GM12878 (cell line): ENCODE measurements around the gene MKNK1. TPM values are rescaled to one million over a fixed set of nuclear protein-coding genes. Genes with fewer than 3 reads are reported as not detected.

Experiments used
- ATAC-seq: fragments of 200-7000 bp; cut with Tn5 transposase; 3 replicates; pipeline ENCODE4 v1.9.1; 2020; ENCODE audit warnings: mild to moderate bottlenecking, moderate library complexity
- BruUV-seq: library from RNA; stranded (reverse); fragments of 400-500 nt; replicated peaks from 2 replicates; lab custom pipeline; 2021; lab: Mats Ljungman, UMichigan
- CTCF ChIA-PET: fragments of 300-600 bp; sonication (Branson Sonifier 250); formaldehyde crosslinking; extraction: SDS; loops from one replicate; lab custom pipeline; 2021; ENCODE audit warnings: inconsistent platforms; lab: Yijun Ruan, JAX
- POLR2A ChIA-PET: fragments of 350-600 bp; formaldehyde crosslinking; extraction: SDS; loops from one replicate; lab custom pipeline; 2021; ENCODE audit warnings: inconsistent platforms; lab: Charles Lee
- RAD21 ChIA-PET: fragments of 300-600 bp; sonication (Branson Sonifier 250); formaldehyde crosslinking; loops from one replicate; lab custom pipeline; 2023; ENCODE audit warnings: antibody characterized with exemption; ENCODE audit not compliant: unreplicated experiment; lab: Charles Lee
- SMC1A ChIA-PET: fragments of 300-600 bp; sonication (Branson Sonifier 250); formaldehyde crosslinking; loops from one replicate; lab custom pipeline; 2023; ENCODE audit not compliant: unreplicated experiment, uncharacterized antibody; lab: Charles Lee
- DNase-seq: peaks from one replicate; pipeline ENCODE4 v3.0.0-alpha.2; 2011; ENCODE audit warnings: low read depth, low spot score
- FAIRE-seq: peaks from 3 replicates; lab custom pipeline; 2011; peaks lifted over from hg19 to GRCh38; lab: Jason Lieb, UNC
- H2AFZ ChIP-seq: 2 replicates; pipeline ENCODE4 v1.6.0; 2011; ENCODE audit warnings: low read depth, low read length, control low read depth; ENCODE audit not compliant: control insufficient read depth
- H3K27ac ChIP-seq: 2 replicates; pipeline ENCODE4 v1.5.1; 2011; ENCODE audit warnings: control low read depth; ENCODE audit not compliant: control insufficient read depth, insufficient read depth
- H3K27me3 ChIP-seq, 2 experiments: replicated peaks in 1 of 2; 2 replicates each; pipeline versions ENCODE4 v1.6.0 to v1.6.1; 2011; ENCODE audit warnings: low read length in 1 of 2; ENCODE audit not compliant: control insufficient read depth in 2 of 2, insufficient read depth in 2 of 2
- H3K36me3 ChIP-seq, 2 experiments: 2 replicates each; pipeline ENCODE4 v1.5.1; 2011; ENCODE audit warnings: low read length in 1 of 2; ENCODE audit not compliant: control insufficient read depth in 2 of 2, insufficient read depth in 2 of 2
- H3K4me1 ChIP-seq: 2 replicates; pipeline ENCODE4 v1.6.1; 2011; ENCODE audit warnings: mild to moderate bottlenecking, low read length, moderate library complexity, mixed read lengths; ENCODE audit not compliant: control insufficient read depth, insufficient read depth
- H3K4me2 ChIP-seq: 2 replicates; pipeline ENCODE4 v1.6.0; 2011; ENCODE audit warnings: control low read depth; ENCODE audit not compliant: control insufficient read depth, insufficient read depth
- H3K4me3 ChIP-seq: fragments of 200-600 bp; sonication (generic); 2 replicates; pipeline ENCODE4 v1.5.1; 2016
- H3K79me2 ChIP-seq: 2 replicates; pipeline ENCODE4 v1.6.0; 2011; ENCODE audit warnings: low read length; ENCODE audit not compliant: control insufficient read depth, insufficient read depth
- H3K9ac ChIP-seq: 2 replicates; pipeline ENCODE4 v1.8.0; 2011; ENCODE audit warnings: low read length, control low read depth, mixed read lengths; ENCODE audit not compliant: control insufficient read depth, insufficient read depth
- H3K9me3 ChIP-seq: replicated peaks from 3 replicates; pipeline ENCODE4 v1.5.1; 2011; ENCODE audit warnings: mild to moderate bottlenecking, low read length; ENCODE audit not compliant: control insufficient read depth, insufficient read depth
- H4K20me1 ChIP-seq: 2 replicates; pipeline ENCODE4 v1.6.0; 2011; ENCODE audit not compliant: control insufficient read depth, insufficient read depth
- BACH1 ChIP-seq: fragments of 450-650 bp; IDR thresholded peaks from 2 replicates; pipeline ENCODE4 v1.6.1; 2017; ENCODE audit warnings: mild to moderate bottlenecking, borderline replicate concordance
- CEBPZ ChIP-seq: fragments of 150-350 bp; IDR thresholded peaks from 2 replicates; pipeline ENCODE4 v1.6.1; 2016; ENCODE audit warnings: low read depth, low read length
- CHD1 ChIP-seq: IDR thresholded peaks from 2 replicates; pipeline ENCODE4 v1.6.1; 2012; ENCODE audit warnings: low read depth, low read length, improper control_type of control experiment
- EP300 ChIP-seq, 2 experiments: fragments of 150-350 bp in 1 of 2; IDR thresholded peaks; 2 replicates each; pipeline ENCODE4 v1.6.1; 2011 to 2012; ENCODE audit warnings: low read depth in 2 of 2, low read length in 2 of 2, borderline replicate concordance in 1 of 2, improper control_type of control experiment in 1 of 2, inconsistent platforms in 1 of 2; ENCODE audit not compliant: control insufficient read depth in 1 of 2
- JUND ChIP-seq: IDR thresholded peaks from 2 replicates; pipeline ENCODE4 v1.6.1; 2012; ENCODE audit warnings: low read depth, mild to moderate bottlenecking, low read length, improper control_type of control experiment, moderate library complexity
- KDM1A ChIP-seq: fragments of 200-600 bp; sonication (generic); IDR thresholded peaks from 2 replicates; pipeline ENCODE4 v1.6.1; 2016; ENCODE audit warnings: borderline replicate concordance
- LARP7 ChIP-seq: fragments of 450-650 bp; IDR thresholded peaks from 2 replicates; pipeline ENCODE4 v1.6.1; 2017; ENCODE audit warnings: mild to moderate bottlenecking
- RB1 ChIP-seq: fragments of 450-650 bp; formaldehyde crosslinking; IDR thresholded peaks from 2 replicates; pipeline ENCODE4 v1.6.1; 2017; ENCODE audit warnings: mild to moderate bottlenecking, borderline replicate concordance
- RBBP5 ChIP-seq: fragments of 200-600 bp; sonication (generic); conservative IDR thresholded peaks from 2 replicates; pipeline ENCODE4 v1.6.1; 2016
- SUZ12 ChIP-seq: fragments of 200-600 bp; sonication (generic); IDR thresholded peaks from one replicate; pipeline ENCODE4 v1.6.1; 2018; ENCODE audit warnings: antibody characterized with exemption, mild to moderate bottlenecking; ENCODE audit not compliant: unreplicated experiment
- TARDBP ChIP-seq: IDR thresholded peaks from 2 replicates; pipeline ENCODE4 v1.6.1; 2016; ENCODE audit warnings: borderline replicate concordance
- WRNIP1 ChIP-seq: IDR thresholded peaks from 2 replicates; pipeline ENCODE4 v1.6.1; 2011; ENCODE audit warnings: low read depth, low read length, improper control_type of control experiment, borderline replicate concordance
- YY1 ChIP-seq: IDR thresholded peaks from 2 replicates; pipeline ENCODE4 v1.6.1; 2011; ENCODE audit warnings: low read depth, mild to moderate bottlenecking, low read length
- ZNF24 ChIP-seq: fragments of 450-650 bp; IDR thresholded peaks from 2 replicates; pipeline ENCODE4 v1.6.1; 2017; ENCODE audit warnings: antibody characterized with exemption, mild to moderate bottlenecking
- WGBS: methylation state at CpG from one replicate; pipeline ENCODE4 v1.1.6; 2016; ENCODE audit warnings: low lambda C conversion rate; ENCODE audit not compliant: insufficient replicate concordance, insufficient coverage; ENCODE audit errors: missing lambda C conversion rate; 5-methylcytosine and 5-hydroxymethylcytosine counted together
- in situ Hi-C: fragments of 300-500 bp; cut with MboI; formaldehyde crosslinking; loops from 9 replicates; pipeline ENCODE4 v1.14.3; 2018; ENCODE audit warnings: mixed read lengths
- intact Hi-C: fragments of 100-400 bp; cut with micrococcal nuclease; formaldehyde crosslinking; loops from one replicate; pipeline ENCODE4 v1.14.2; 2022; ENCODE audit not compliant: unreplicated experiment
- polyA plus RNA-seq, 11 experiments: library from polyadenylated mRNA; depleted of rRNA in 4 of 11; unstranded in 6 of 11; stranded (reverse) in 5 of 11; fragments of >200 nt; fragmentation: Nextera tagmentation in 4 of 11; fragmentation: Illumina TruSeq in 1 of 11; extraction: Ambion mirVana in 4 of 11; extraction: Trizol in 1 of 11; gene quantifications; 1 replicate in 1 of 11; 2 replicates in 10 of 11; pipeline versions ENCODE4 v1.2.1 to v1.2.3, GENCODE V29; 2011 to 2016; ENCODE audit warnings: inconsistent platforms in 2 of 11, missing spikeins in 2 of 11, low read depth in 1 of 11
- total RNA-seq, 4 experiments: library from RNA; depleted of rRNA in 3 of 4; stranded (reverse); fragments of >200 nt in 3 of 4; fragmentation: Illumina TruSeq in 1 of 4; extraction: Trizol in 1 of 4; gene quantifications; 2 replicates each; pipeline versions ENCODE4 v1.2.1 to v1.2.3, GENCODE V29; 2013 to 2021

MKNK1 gene
- total and polyA plus RNA-seq, 10 of the 15 experiments (the other 5 are each of a cell fraction or from before 2014, with no cell fraction given) = 13.7 to 29.9 (median 26.5) TPM

- 96% methylated on average over 15 of the region's 15 CpGs for WGBS
- no peaks in the 10 kb centered on the region for H4K20me1 ChIP-seq
- H3K27ac ChIP-seq = no peak overlapping the region
- ATAC-seq = no peak
- FAIRE-seq = no peak
- H2AFZ ChIP-seq = no peak overlapping the region
- no peaks in the 10 kb centered on the region for H3K4me1 ChIP-seq
- no peaks in the 10 kb centered on the region for H3K79me2 ChIP-seq
- TF ChIP-seq JUND = no peak
- no peak for TF ChIP-seq LARP7
- no peak for TF ChIP-seq RBBP5
- TF ChIP-seq CEBPZ = no peak
- no peak for TF ChIP-seq TARDBP
- no peak for TF ChIP-seq RB1
- no peak for TF ChIP-seq BACH1
- no peak for TF ChIP-seq WRNIP1
- no peak for TF ChIP-seq SUZ12
- TF ChIP-seq EP300 (IDR thresholded peaks at IDR 0.05; ENCODE audit: borderline replicate concordance in 1 of 2, control insufficient read depth in 1 of 2, low read depth in 2 of 2, low read length in 2 of 2) = no peak
- TF ChIP-seq KDM1A = no peak
- TF ChIP-seq CHD1 = no peak
- no peak for TF ChIP-seq ZNF24
- TF ChIP-seq YY1 = no peak
- CTCF ChIA-PET = interaction anchor here (0.6 kb wide), 1 partner anchor 15 kb away, joined by 4 read pairs; no protein-coding TSS in a partner anchor
- H3K9ac ChIP-seq = no peak overlapping the region
- no peaks in the 10 kb centered on the region for H3K27me3 ChIP-seq
- intact Hi-C loops (no loop called here), in situ Hi-C loops (no loop called here)
- peaks cover 0 to 5% of the 10 kb centered on the region in 2 experiments; a peak in 3 of 4 replicates for H3K36me3 ChIP-seq
- no peak for DNase-seq
- SMC1A ChIA-PET = no interaction called here
- POLR2A ChIA-PET = no interaction called here
- no peaks in the 10 kb centered on the region for H3K9me3 ChIP-seq
- BruUV-seq = no TSS peak
- RAD21 ChIA-PET = no interaction called here
- H3K4me3 ChIP-seq = no peak overlapping the region
- no peak overlapping the region for H3K4me2 ChIP-seq
Observed at GRCh38 chr1:46562498-46562897, 41.6 kb downstream of the MKNK1 start.
